GM12878 (cell line): ENCODE results near the gene PCDHGA6. TPM values are rescaled to one million over a fixed set of nuclear protein-coding genes. Genes with fewer than 3 reads are reported as not detected.

Experiments used
- ATAC-seq: fragments of 200-7000 bp; cut with Tn5 transposase; 3 replicates; pipeline ENCODE4 v1.9.1; 2020; ENCODE audit warnings: mild to moderate bottlenecking, moderate library complexity
- BruUV-seq: library from RNA; stranded (reverse); fragments of 400-500 nt; replicated peaks from 2 replicates; lab custom pipeline; 2021; lab: Mats Ljungman, UMichigan
- CTCF ChIA-PET: fragments of 300-600 bp; sonication (Branson Sonifier 250); formaldehyde crosslinking; extraction: SDS; loops from one replicate; lab custom pipeline; 2021; ENCODE audit warnings: inconsistent platforms; lab: Yijun Ruan, JAX
- POLR2A ChIA-PET: fragments of 350-600 bp; formaldehyde crosslinking; extraction: SDS; loops from one replicate; lab custom pipeline; 2021; ENCODE audit warnings: inconsistent platforms; lab: Charles Lee
- RAD21 ChIA-PET: fragments of 300-600 bp; sonication (Branson Sonifier 250); formaldehyde crosslinking; loops from one replicate; lab custom pipeline; 2023; ENCODE audit warnings: antibody characterized with exemption; ENCODE audit not compliant: unreplicated experiment; lab: Charles Lee
- SMC1A ChIA-PET: fragments of 300-600 bp; sonication (Branson Sonifier 250); formaldehyde crosslinking; loops from one replicate; lab custom pipeline; 2023; ENCODE audit not compliant: unreplicated experiment, uncharacterized antibody; lab: Charles Lee
- DNase-seq: peaks from one replicate; pipeline ENCODE4 v3.0.0-alpha.2; 2011; ENCODE audit warnings: low read depth, low spot score
- FAIRE-seq: peaks from 3 replicates; lab custom pipeline; 2011; peaks lifted over from hg19 to GRCh38; lab: Jason Lieb, UNC
- H2AFZ ChIP-seq: 2 replicates; pipeline ENCODE4 v1.6.0; 2011; ENCODE audit warnings: low read depth, low read length, control low read depth; ENCODE audit not compliant: control insufficient read depth
- H3K27ac ChIP-seq: 2 replicates; pipeline ENCODE4 v1.5.1; 2011; ENCODE audit warnings: control low read depth; ENCODE audit not compliant: control insufficient read depth, insufficient read depth
- H3K27me3 ChIP-seq, 2 experiments: replicated peaks in 1 of 2; 2 replicates each; pipeline versions ENCODE4 v1.6.0 to v1.6.1; 2011; ENCODE audit warnings: low read length in 1 of 2; ENCODE audit not compliant: control insufficient read depth in 2 of 2, insufficient read depth in 2 of 2
- H3K36me3 ChIP-seq, 2 experiments: 2 replicates each; pipeline ENCODE4 v1.5.1; 2011; ENCODE audit warnings: low read length in 1 of 2; ENCODE audit not compliant: control insufficient read depth in 2 of 2, insufficient read depth in 2 of 2
- H3K4me1 ChIP-seq: 2 replicates; pipeline ENCODE4 v1.6.1; 2011; ENCODE audit warnings: mild to moderate bottlenecking, low read length, moderate library complexity, mixed read lengths; ENCODE audit not compliant: control insufficient read depth, insufficient read depth
- H3K4me2 ChIP-seq: 2 replicates; pipeline ENCODE4 v1.6.0; 2011; ENCODE audit warnings: control low read depth; ENCODE audit not compliant: control insufficient read depth, insufficient read depth
- H3K4me3 ChIP-seq: fragments of 200-600 bp; sonication (generic); 2 replicates; pipeline ENCODE4 v1.5.1; 2016
- H3K79me2 ChIP-seq: 2 replicates; pipeline ENCODE4 v1.6.0; 2011; ENCODE audit warnings: low read length; ENCODE audit not compliant: control insufficient read depth, insufficient read depth
- H3K9ac ChIP-seq: 2 replicates; pipeline ENCODE4 v1.8.0; 2011; ENCODE audit warnings: low read length, control low read depth, mixed read lengths; ENCODE audit not compliant: control insufficient read depth, insufficient read depth
- H3K9me3 ChIP-seq: replicated peaks from 3 replicates; pipeline ENCODE4 v1.5.1; 2011; ENCODE audit warnings: mild to moderate bottlenecking, low read length; ENCODE audit not compliant: control insufficient read depth, insufficient read depth
- H4K20me1 ChIP-seq: 2 replicates; pipeline ENCODE4 v1.6.0; 2011; ENCODE audit not compliant: control insufficient read depth, insufficient read depth
- BCL3 ChIP-seq: IDR thresholded peaks from 2 replicates; pipeline ENCODE4 v1.6.1; 2011; ENCODE audit warnings: borderline replicate concordance, low read depth, mild to moderate bottlenecking, moderate library complexity, low read length; ENCODE audit not compliant: insufficient read depth, poor library complexity, severe bottlenecking
- PKNOX1 ChIP-seq: fragments of 450-650 bp; IDR thresholded peaks from 2 replicates; pipeline ENCODE4 v1.6.1; 2016; ENCODE audit warnings: mild to moderate bottlenecking
- POLR2AphosphoS5 ChIP-seq: IDR thresholded peaks from 2 replicates; pipeline ENCODE4 v1.6.1; 2011; ENCODE audit warnings: mild to moderate bottlenecking, low read length, inconsistent platforms
- WGBS: methylation state at CpG from one replicate; pipeline ENCODE4 v1.1.6; 2016; ENCODE audit warnings: low lambda C conversion rate; ENCODE audit not compliant: insufficient replicate concordance, insufficient coverage; ENCODE audit errors: missing lambda C conversion rate; 5-methylcytosine and 5-hydroxymethylcytosine counted together
- in situ Hi-C: fragments of 300-500 bp; cut with MboI; formaldehyde crosslinking; loops from 9 replicates; pipeline ENCODE4 v1.14.3; 2018; ENCODE audit warnings: mixed read lengths
- intact Hi-C: fragments of 100-400 bp; cut with micrococcal nuclease; formaldehyde crosslinking; loops from one replicate; pipeline ENCODE4 v1.14.2; 2022; ENCODE audit not compliant: unreplicated experiment
- polyA plus RNA-seq, 11 experiments: library from polyadenylated mRNA; depleted of rRNA in 4 of 11; unstranded in 6 of 11; stranded (reverse) in 5 of 11; fragments of >200 nt; fragmentation: Nextera tagmentation in 4 of 11; fragmentation: Illumina TruSeq in 1 of 11; extraction: Ambion mirVana in 4 of 11; extraction: Trizol in 1 of 11; gene quantifications; 1 replicate in 1 of 11; 2 replicates in 10 of 11; pipeline versions ENCODE4 v1.2.1 to v1.2.3, GENCODE V29; 2011 to 2016; ENCODE audit warnings: inconsistent platforms in 2 of 11, missing spikeins in 2 of 11, low read depth in 1 of 11
- total RNA-seq, 4 experiments: library from RNA; depleted of rRNA in 3 of 4; stranded (reverse); fragments of >200 nt in 3 of 4; fragmentation: Illumina TruSeq in 1 of 4; extraction: Trizol in 1 of 4; gene quantifications; 2 replicates each; pipeline versions ENCODE4 v1.2.1 to v1.2.3, GENCODE V29; 2013 to 2021

PCDHGA6 gene
- total and polyA plus RNA-seq, 10 of the 15 experiments (the other 5 are each of a cell fraction or from before 2014, with no cell fraction given): 0.04 to 0.60 (median 0.15) TPM; not detected in 3

GRCh38 chr5:141421489-141421855 lies 47.8 kb downstream of the PCDHGA6 start:
- ChIA-PET CTCF (interaction anchor here (0.5 to 10.9 kb wide), 40 partner anchors 9 to 469 kb away, joined by 3 to 245 read pairs (median 5); partner anchors contain the start of genes PCDHGA10, PCDHGA12, PCDHGB3 and PCDHGC3), SMC1A (interaction anchor here (0.8 to 2.8 kb wide), 25 partner anchors 9 to 176 kb away, joined by 3 to 41 read pairs (median 5); partner anchors contain the start of genes PCDHGA10, PCDHGA12, PCDHGB3 and PCDHGC3), POLR2A (interaction anchor here (1.0 to 1.2 kb wide), 2 partner anchors 9 to 142 kb away, joined by 3 to 5 read pairs; partner anchors contain the start of gene PCDHGA10), RAD21 (interaction anchor here (0.6 to 2.6 kb wide), 21 partner anchors 9 to 171 kb away, joined by 3 to 34 read pairs (median 6); partner anchors contain the start of genes PCDHGA10, PCDHGA12, PCDHGB3 and PCDHGC3)
- BruUV-seq: no TSS peak
- in situ Hi-C loops: no loop called here
- intact Hi-C loops: loop anchor here (1.0 to 2.0 kb wide), 3 partner anchors 53 to 137 kb away; partner anchors contain the start of gene PCDHGC3
- no peaks in the 10 kb centered on the region for H3K79me2 ChIP-seq
- H3K9me3 ChIP-seq: peaks cover 15% of the 10 kb centered on the region; the same call in 2 of the 3 replicates
- H3K4me1 ChIP-seq: peaks cover 4% of the 10 kb centered on the region; the same call in 1 of the 2 replicates
- TF ChIP-seq BCL3 (no peak), PKNOX1 (no peak), POLR2AphosphoS5 (no peak)
- H3K4me3 ChIP-seq: peak overlapping the region; percentile 76
- peak overlapping the region; percentile 64 for H3K9ac ChIP-seq
- H3K27me3 ChIP-seq: no peaks in the 10 kb centered on the region; a peak in 1 of 4 replicates
- DNase-seq (no peak), FAIRE-seq (no peak), ATAC-seq (no peak)
- no peaks in the 10 kb centered on the region for H4K20me1 ChIP-seq
- H3K27ac ChIP-seq: no peak overlapping the region
- no peaks in the 10 kb centered on the region for H3K36me3 ChIP-seq
- 32% methylated on average over 13 of the region's 13 CpGs for WGBS
- peak overlapping the region; percentile 98 for H2AFZ ChIP-seq
- peak overlapping the region; percentile 79 for H3K4me2 ChIP-seq
